GM15510 (cell line): Measurements from ENCODE around the gene ZC3H18.
A peak's percentile ranks its signal among the peaks of the same experiment; 100 is the strongest.

Experiments used
- POLR2A ChIP-seq: IDR thresholded peaks from 3 replicates; pipeline ENCODE4 v1.6.1; 2011; ENCODE audit warnings: borderline replicate concordance; ENCODE audit not compliant: insufficient read length; ENCODE audit errors: extremely low read depth

Gene ZC3H18

GRCh38 chr16:88658714-88659113 is 88.5 kb downstream of the ZC3H18 start:
- no peak for TF ChIP-seq POLR2A

- no peak for TF ChIP-seq POLR2A
These were observed 89.0 kb downstream of the ZC3H18 start for GRCh38 chr16:88659160-88659559.

GRCh38 chr16:88661468-88661867 is 91.3 kb downstream of the ZC3H18 start:
- TF ChIP-seq POLR2A, result no peak

GRCh38 chr16:88662222-88662842 is 92.1 kb downstream of the ZC3H18 start:
- no peak for TF ChIP-seq POLR2A

- TF ChIP-seq POLR2A, result peak; percentile 92
These were observed 92.8 kb downstream of the ZC3H18 start, which contains the start of gene MVD for GRCh38 chr16:88662843-88663606. Gene MVD, minus strand, starts transcription at chr16:88663091. Its CDS starts 11 bp downstream, at chr16:88663080.

GRCh38 chr16:88665148-88665547 is 94.9 kb downstream of the ZC3H18 start:
- TF ChIP-seq POLR2A, result no peak

- no peak for TF ChIP-seq POLR2A
These were observed 95.4 kb downstream of the ZC3H18 start for GRCh38 chr16:88665570-88665969.

GRCh38 chr16:88667461-88667860 is 97.3 kb downstream of the ZC3H18 start:
- no peak for TF ChIP-seq POLR2A

- TF ChIP-seq POLR2A, result no peak
These were observed 99.8 kb downstream of the ZC3H18 start for GRCh38 chr16:88669980-88670379.

GRCh38 chr16:88671806-88672205 is 101.6 kb downstream of the ZC3H18 start:
- TF ChIP-seq POLR2A, result no peak

- TF ChIP-seq POLR2A, result no peak
These were observed 102.6 kb downstream of the ZC3H18 start for GRCh38 chr16:88672776-88673175.

- no peak for TF ChIP-seq POLR2A
These were observed 103.6 kb downstream of the ZC3H18 start for GRCh38 chr16:88673716-88674379.

- TF ChIP-seq POLR2A, result no peak
These were observed 106.5 kb downstream of the ZC3H18 start for GRCh38 chr16:88676502-88677242.

GRCh38 chr16:88677721-88678120 is 107.5 kb downstream of the ZC3H18 start:
- peak; percentile 6 for TF ChIP-seq POLR2A

GRCh38 chr16:88678224-88678979 is 108.2 kb downstream of the ZC3H18 start:
- TF ChIP-seq POLR2A, result no peak

GRCh38 chr16:88680554-88681083 is 110.4 kb downstream of the ZC3H18 start:
- no peak for TF ChIP-seq POLR2A
